Fibroblast of upper back skin (primary cell): ENCODE results near the gene EPS8L1.
"Not testable (repeated sequence)": the region's sequence is repeated elsewhere in the genome, so short reads cannot be mapped to it uniquely, and the experiment has no call there.

Source experiments
- DNase-seq: peaks from one replicate; pipeline ENCODE4 v3.0.0-alpha.2; 2013

EPS8L1 gene

GRCh38 chr19:55075371-55075998, at the start of gene EPS8L1:
EPS8L1 (plus strand) TSS chr19:55075869; CDS start chr19:55076445, 576 bp downstream.
- no peak for DNase-seq

GRCh38 chr19:55027140-55027471, 48.6 kb upstream of the EPS8L1 start:
- not testable (repeated sequence) for DNase-seq

- no peak for DNase-seq
Observed at GRCh38 chr19:55027472-55028337, 48.0 kb upstream of the EPS8L1 start.

GRCh38 chr19:55028757-55029156, 46.9 kb upstream of the EPS8L1 start:
- DNase-seq, result no peak

- no peak for DNase-seq
Observed at GRCh38 chr19:55031178-55031577, 44.5 kb upstream of the EPS8L1 start.

GRCh38 chr19:55032170-55032800, 43.4 kb upstream of the EPS8L1 start:
- DNase-seq, result no peak

- DNase-seq, result not testable (repeated sequence)
Observed at GRCh38 chr19:55032976-55033643, 42.6 kb upstream of the EPS8L1 start.

GRCh38 chr19:55034751-55035150, 40.9 kb upstream of the EPS8L1 start:
- DNase-seq, result no peak

- no peak for DNase-seq
Observed at GRCh38 chr19:55036058-55036457, 39.6 kb upstream of the EPS8L1 start.

GRCh38 chr19:55037603-55038002, 38.1 kb upstream of the EPS8L1 start:
- DNase-seq, result not testable (repeated sequence)

GRCh38 chr19:55040654-55041053, 35.0 kb upstream of the EPS8L1 start:
- not testable (repeated sequence) for DNase-seq

GRCh38 chr19:55041244-55041626, 34.4 kb upstream of the EPS8L1 start:
- no peak for DNase-seq

- DNase-seq, result no peak
Observed at GRCh38 chr19:55041627-55042343, 33.9 kb upstream of the EPS8L1 start.

- no peak for DNase-seq
Observed at GRCh38 chr19:55042344-55042678, 33.4 kb upstream of the EPS8L1 start.

GRCh38 chr19:55042688-55043087, 33.0 kb upstream of the EPS8L1 start:
- DNase-seq, result no peak

GRCh38 chr19:55044286-55044685, 31.4 kb upstream of the EPS8L1 start:
- no peak for DNase-seq

- DNase-seq, result no peak
Observed at GRCh38 chr19:55044771-55045716, 30.6 kb upstream of the EPS8L1 start.

- DNase-seq, result no peak
Observed at GRCh38 chr19:55046975-55047622, 28.6 kb upstream of the EPS8L1 start.

GRCh38 chr19:55047951-55048350, 27.7 kb upstream of the EPS8L1 start:
- DNase-seq, result no peak

GRCh38 chr19:55048446-55048845, 27.2 kb upstream of the EPS8L1 start:
- DNase-seq, result no peak
